ENCODE data around the gene DLST. TPM values are rescaled to one million over a fixed set of nuclear protein-coding genes. Genes with fewer than 3 reads are reported as not detected.

DLST gene
- total and polyA plus RNA-seq, 2 of the 4 experiments (the other 2 are of a cell fraction) = 58.6 to 119 TPM

- dilution Hi-C loops (cut with HindIII; ENCODE audit: low sequenced_read_pairs, unreplicated experiment) (no loop called here), in situ Hi-C loops (cut with MboI; ENCODE audit: low sequenced_read_pairs) (no loop called here), intact Hi-C loops (cut with micrococcal nuclease) (loop anchor here (5.0 to 10.0 kb wide), 2 partner anchors 125 to 353 kb away; partner anchors contain the start of gene ZC2HC1C)
- H4K20me1 ChIP-seq (ENCODE audit: insufficient read depth, low read length) = no peaks in the 10 kb centered on the region
- H4K91ac ChIP-seq (ENCODE audit: insufficient read depth, low read depth, low read length) = peak overlapping the region; percentile 57; the same call in 1 of the 2 replicates
- H4K8ac ChIP-seq (ENCODE audit: low read depth in 2 of 2, low read length in 2 of 2) = peak overlapping the region; percentile 59 to 77; a peak in 2 of 4 replicates
- no peak overlapping the region for H3K23ac ChIP-seq (ENCODE audit: low read depth, low read length)
- H2AK5ac ChIP-seq (ENCODE audit: low read depth, low read length) = peak overlapping the region; percentile 53
- ChIA-PET CTCF (interaction anchor here (1.5 kb wide), 1 partner anchor 146 kb away, joined by 7 read pairs; no protein-coding TSS in a partner anchor), POLR2A (ENCODE audit: unreplicated experiment) (no interaction called here)
- no peak overlapping the region for H3K4me2 ChIP-seq (ENCODE audit: low read depth, low read length)
- H3K9me1 ChIP-seq (ENCODE audit: insufficient read depth, low read length) = peaks cover 18% of the 10 kb centered on the region
- H3K56ac ChIP-seq (ENCODE audit: extremely low read depth, insufficient read depth, low read length) = no peak overlapping the region; the same call in 1 of the 2 replicates
- peak overlapping the region; percentile 64; the same call in 1 of the 2 replicates for H3K4ac ChIP-seq (ENCODE audit: low read depth, low read length)
- no peak overlapping the region; the same call in 2 of the 3 replicates for H2BK15ac ChIP-seq (ENCODE audit: low read depth, low read length)
- no peak for TF ChIP-seq MAZ (IDR thresholded peaks at IDR 0.05; ENCODE audit: borderline replicate concordance, low read depth, low read length)
- TF ChIP-seq, protein P1, sequence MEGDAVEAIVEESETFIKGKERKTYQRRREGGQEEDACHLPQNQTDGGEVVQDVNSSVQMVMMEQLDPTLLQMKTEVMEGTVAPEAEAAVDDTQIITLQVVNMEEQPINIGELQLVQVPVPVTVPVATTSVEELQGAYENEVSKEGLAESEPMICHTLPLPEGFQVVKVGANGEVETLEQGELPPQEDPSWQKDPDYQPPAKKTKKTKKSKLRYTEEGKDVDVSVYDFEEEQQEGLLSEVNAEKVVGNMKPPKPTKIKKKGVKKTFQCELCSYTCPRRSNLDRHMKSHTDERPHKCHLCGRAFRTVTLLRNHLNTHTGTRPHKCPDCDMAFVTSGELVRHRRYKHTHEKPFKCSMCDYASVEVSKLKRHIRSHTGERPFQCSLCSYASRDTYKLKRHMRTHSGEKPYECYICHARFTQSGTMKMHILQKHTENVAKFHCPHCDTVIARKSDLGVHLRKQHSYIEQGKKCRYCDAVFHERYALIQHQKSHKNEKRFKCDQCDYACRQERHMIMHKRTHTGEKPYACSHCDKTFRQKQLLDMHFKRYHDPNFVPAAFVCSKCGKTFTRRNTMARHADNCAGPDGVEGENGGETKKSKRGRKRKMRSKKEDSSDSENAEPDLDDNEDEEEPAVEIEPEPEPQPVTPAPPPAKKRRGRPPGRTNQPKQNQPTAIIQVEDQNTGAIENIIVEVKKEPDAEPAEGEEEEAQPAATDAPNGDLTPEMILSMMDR (conservative IDR thresholded peaks at IDR 0.05; ENCODE audit: low read depth, low read length) = no peak
- TF ChIP-seq ELK1 (IDR thresholded peaks at IDR 0.05; ENCODE audit: borderline replicate concordance, low read depth, low read length) = no peak
- TF ChIP-seq MAFK (IDR thresholded peaks at IDR 0.05; ENCODE audit: low read depth, low read length) = no peak
- TF ChIP-seq RCOR1 (IDR thresholded peaks at IDR 0.05; ENCODE audit: insufficient replicate concordance, low read length) = no peak
- TF ChIP-seq USF2 (IDR thresholded peaks at IDR 0.05; ENCODE audit: low read depth, low read length) = no peak
- TF ChIP-seq SMC3 (IDR thresholded peaks at IDR 0.05; ENCODE audit: low read depth, low read length) = no peak
- no peak for TF ChIP-seq NFE2L2 (IDR thresholded peaks at IDR 0.05; ENCODE audit: low read depth, low read length)
- no peak for TF ChIP-seq BHLHE40 (IDR thresholded peaks at IDR 0.05; ENCODE audit: low read depth, low read length)
- no peak for TF ChIP-seq POLR2A (IDR thresholded peaks at IDR 0.05; ENCODE audit: low read depth, low read length)
- no peak for TF ChIP-seq RFX5 (IDR thresholded peaks at IDR 0.05; ENCODE audit: low read depth, low read length)
- no peak for TF ChIP-seq RAD21 (IDR thresholded peaks at IDR 0.05; ENCODE audit: low read length)
- TF ChIP-seq CEBPB (IDR thresholded peaks at IDR 0.05; ENCODE audit: low read depth, low read length) = no peak
- TF ChIP-seq CHD1 (IDR thresholded peaks at IDR 0.05; ENCODE audit: low read depth, low read length) = no peak
- TF ChIP-seq FOS (IDR thresholded peaks at IDR 0.05; ENCODE audit: low read depth, low read length) = no peak
- no peak for TF ChIP-seq MXI1 (IDR thresholded peaks at IDR 0.05; ENCODE audit: borderline replicate concordance, low read depth, low read length)
- H3K14ac ChIP-seq (replicated peaks; ENCODE audit: low read depth, low read length) = no peak overlapping the region
- 86% methylated on average over 4 of the region's 12 CpGs; no CpG with 5 or more reads in 1 of the 2 experiments for WGBS, 2 experiments (ENCODE audit: extremely low coverage in 2 of 2, insufficient read length in 1 of 2)
- H2BK5ac ChIP-seq (ENCODE audit: low read depth, low read length, poor library complexity, severe bottlenecking) = peak overlapping the region; percentile 32
- no peak overlapping the region for H2BK20ac ChIP-seq (ENCODE audit: low read depth, low read length)
- ATAC-seq (ENCODE audit: low read depth) (no peak), DNase-seq (no peak)
- peak overlapping the region; percentile 17 for H2AK9ac ChIP-seq (replicated peaks; ENCODE audit: low read depth, low read length, poor library complexity)
- no peaks in the 10 kb centered on the region for H3K36me3 ChIP-seq (ENCODE audit: control insufficient read depth, insufficient read depth, low read length)
- H3K4me1 ChIP-seq (ENCODE audit: control insufficient read depth, insufficient read depth, low read length) = peaks cover 21% of the 10 kb centered on the region
- peak overlapping the region; percentile 86 for H4K5ac ChIP-seq (ENCODE audit: low read depth, low read length)
- H3K79me1 ChIP-seq (ENCODE audit: low read depth in 1 of 2, low read length in 2 of 2) = no peaks in the 10 kb centered on the region
- no peaks in the 10 kb centered on the region for H3K9me3 ChIP-seq (ENCODE audit: control insufficient read depth, insufficient read depth, low read length)
- no peak overlapping the region for H3K18ac ChIP-seq (ENCODE audit: low read depth, low read length)
- H3K4me3 ChIP-seq (ENCODE audit: insufficient read depth, low read depth, low read length) = no peak overlapping the region
- H2BK120ac ChIP-seq (ENCODE audit: low read depth, low read length) = peak overlapping the region; percentile 24; the same call in 1 of the 2 replicates
- BruUV-seq (replicated peaks) = no TSS peak
- no peaks in the 10 kb centered on the region for H3K27me3 ChIP-seq (ENCODE audit: control insufficient read depth, insufficient read depth, low read length)
- H3K9ac ChIP-seq (ENCODE audit: low read depth, low read length) = no peak overlapping the region; the same call in 1 of the 2 replicates
- H2AFZ ChIP-seq (replicated peaks; ENCODE audit: low read length, poor library complexity) = peak overlapping the region; percentile 92
- H3K27ac ChIP-seq (ENCODE audit: insufficient read depth, low read length) = no peak overlapping the region; the same call in 1 of the 2 replicates
These were observed 60.5 kb downstream of the DLST start for GRCh38 chr14:74942181-74942580.

Measured in IMR-90 (cell line).